HG03159 (cell line): ENCODE measurements around the gene RAD54L.
"Not testable (repeated sequence)": the region's sequence is repeated elsewhere in the genome, so short reads cannot be mapped to it uniquely, and the experiment has no call there.

Experiments used
- ATAC-seq: cut with Tn5 transposase; IDR thresholded peaks from one replicate; pipeline ENCODE4 v1.9.1; 2021; ENCODE audit warnings: mild to moderate bottlenecking, moderate library complexity; ENCODE audit not compliant: unreplicated experiment

Gene RAD54L

GRCh38 chr1:46247436-46248121 lies at the start of gene RAD54L:
TSS of gene RAD54L (plus strand) at chr1:46247763. CDS start at chr1:46248406, 643 bp downstream.
- ATAC-seq, result peak; percentile 90

GRCh38 chr1:46197964-46198811 lies 49.4 kb upstream of the RAD54L start, which contains the start of gene POMGNT1:
TSS of gene POMGNT1 (minus strand) at chr1:46198434. CDS start at chr1:46197821, 613 bp downstream.
- ATAC-seq, result peak; percentile 90

GRCh38 chr1:46199233-46199749 lies 48.3 kb upstream of the RAD54L start:
- no peak for ATAC-seq

- no peak for ATAC-seq
Measured at GRCh38 chr1:46203738-46204405, 43.7 kb upstream of the RAD54L start.

GRCh38 chr1:46204406-46204742 lies 43.2 kb upstream of the RAD54L start:
- no peak for ATAC-seq

GRCh38 chr1:46205141-46205540 lies 42.4 kb upstream of the RAD54L start:
- ATAC-seq, result no peak

- ATAC-seq, result no peak
Measured at GRCh38 chr1:46205791-46206190, 41.8 kb upstream of the RAD54L start.

- ATAC-seq, result no peak
Measured at GRCh38 chr1:46206399-46206798, 41.2 kb upstream of the RAD54L start.

- no peak for ATAC-seq
Measured at GRCh38 chr1:46210561-46210960, 37.0 kb upstream of the RAD54L start.

GRCh38 chr1:46211051-46211450 lies 36.5 kb upstream of the RAD54L start:
- ATAC-seq, result no peak

- ATAC-seq, result no peak
Measured at GRCh38 chr1:46215504-46215903, 32.1 kb upstream of the RAD54L start.

GRCh38 chr1:46218443-46218842 lies 29.1 kb upstream of the RAD54L start:
- no peak for ATAC-seq

GRCh38 chr1:46219551-46220520 lies 27.7 kb upstream of the RAD54L start:
- ATAC-seq, result no peak

GRCh38 chr1:46220808-46221207 lies 26.8 kb upstream of the RAD54L start:
- no peak for ATAC-seq

GRCh38 chr1:46221749-46222148 lies 25.8 kb upstream of the RAD54L start:
- ATAC-seq, result no peak

GRCh38 chr1:46223055-46223454 lies 24.5 kb upstream of the RAD54L start:
- not testable (repeated sequence) for ATAC-seq

GRCh38 chr1:46223472-46223943 lies 24.1 kb upstream of the RAD54L start:
- ATAC-seq, result peak; percentile 70

- ATAC-seq, result no peak
Measured at GRCh38 chr1:46224966-46225365, 22.6 kb upstream of the RAD54L start.

GRCh38 chr1:46231231-46231630 lies 16.3 kb upstream of the RAD54L start:
- not testable (repeated sequence) for ATAC-seq

- ATAC-seq, result no peak
Measured at GRCh38 chr1:46236882-46237281, 10.7 kb upstream of the RAD54L start.
